ENCODE data around the gene MICALL1. TPM values are rescaled to one million over a fixed set of nuclear protein-coding genes. Genes with fewer than 3 reads are reported as not detected.

The MICALL1 gene
- total and polyA plus RNA-seq, 8 donors = 15.0 to 36.8 (median 24.8) TPM

DNA sequence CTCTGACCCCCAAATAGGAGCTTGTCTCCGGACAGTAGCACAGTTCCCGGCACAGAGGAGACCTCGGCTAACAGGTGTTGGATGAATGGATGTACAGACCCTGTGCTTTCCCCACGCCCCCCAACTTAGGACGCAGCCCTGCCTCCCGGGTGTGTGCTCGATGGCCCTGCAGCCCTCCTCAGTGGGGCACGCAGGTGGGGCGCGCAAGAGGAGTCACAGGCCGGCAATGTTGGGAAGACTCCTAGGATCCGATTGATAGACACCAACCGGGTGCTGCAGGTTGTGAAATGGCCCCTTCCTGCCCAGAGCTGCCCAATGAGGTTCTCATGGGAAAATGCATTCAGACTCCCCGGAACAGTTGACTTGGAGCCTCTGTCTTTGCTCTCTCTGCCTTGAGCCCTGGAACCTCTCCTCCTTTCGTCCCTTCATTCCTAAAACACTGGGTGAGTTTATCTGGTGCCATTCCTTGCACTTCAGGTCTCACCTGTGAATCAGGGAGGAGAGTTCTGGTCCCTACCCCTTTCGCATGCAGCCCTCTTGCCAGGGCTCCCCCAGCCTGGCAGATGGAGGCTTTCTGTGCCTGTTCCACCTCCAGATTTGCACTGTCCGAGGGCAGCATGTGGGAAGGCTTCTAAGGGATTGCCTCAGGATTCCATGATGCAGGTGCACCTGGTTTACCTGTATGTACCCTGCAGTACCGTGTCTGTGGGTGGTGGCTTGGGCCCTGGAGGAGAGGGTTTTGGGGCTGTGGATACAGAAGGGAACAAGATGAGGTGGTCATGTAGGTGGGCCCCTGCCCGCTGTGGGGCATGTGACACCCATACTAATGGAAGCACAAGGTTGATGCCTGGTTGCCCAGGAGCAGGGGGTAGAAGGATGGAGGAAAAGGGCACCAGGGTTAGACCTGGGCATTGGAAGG is 1.2 kb downstream of the MICALL1 start:
- DNase-seq (no peak), ATAC-seq (no peak)
- Histone ChIP-seq H3K27me3 (no peaks in the 10 kb centered on the region), H3K27ac (peak overlapping the region; percentile 77 to 82), H3K4me3 (peak overlapping the region; percentile 59 to 61), H3K36me3 (peaks cover 0 to 4% of the 10 kb centered on the region in 2 donors), H3K4me1 (peaks cover 6 to 52% of the 10 kb centered on the region in 2 donors), H3K9me3 (no peaks in the 10 kb centered on the region)
- TF ChIP-seq, protein P1, sequence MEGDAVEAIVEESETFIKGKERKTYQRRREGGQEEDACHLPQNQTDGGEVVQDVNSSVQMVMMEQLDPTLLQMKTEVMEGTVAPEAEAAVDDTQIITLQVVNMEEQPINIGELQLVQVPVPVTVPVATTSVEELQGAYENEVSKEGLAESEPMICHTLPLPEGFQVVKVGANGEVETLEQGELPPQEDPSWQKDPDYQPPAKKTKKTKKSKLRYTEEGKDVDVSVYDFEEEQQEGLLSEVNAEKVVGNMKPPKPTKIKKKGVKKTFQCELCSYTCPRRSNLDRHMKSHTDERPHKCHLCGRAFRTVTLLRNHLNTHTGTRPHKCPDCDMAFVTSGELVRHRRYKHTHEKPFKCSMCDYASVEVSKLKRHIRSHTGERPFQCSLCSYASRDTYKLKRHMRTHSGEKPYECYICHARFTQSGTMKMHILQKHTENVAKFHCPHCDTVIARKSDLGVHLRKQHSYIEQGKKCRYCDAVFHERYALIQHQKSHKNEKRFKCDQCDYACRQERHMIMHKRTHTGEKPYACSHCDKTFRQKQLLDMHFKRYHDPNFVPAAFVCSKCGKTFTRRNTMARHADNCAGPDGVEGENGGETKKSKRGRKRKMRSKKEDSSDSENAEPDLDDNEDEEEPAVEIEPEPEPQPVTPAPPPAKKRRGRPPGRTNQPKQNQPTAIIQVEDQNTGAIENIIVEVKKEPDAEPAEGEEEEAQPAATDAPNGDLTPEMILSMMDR (IDR thresholded peaks at IDR 0.05) = no peak
- intact Hi-C loops (cut with DNase I) = no loop called here

DNA sequence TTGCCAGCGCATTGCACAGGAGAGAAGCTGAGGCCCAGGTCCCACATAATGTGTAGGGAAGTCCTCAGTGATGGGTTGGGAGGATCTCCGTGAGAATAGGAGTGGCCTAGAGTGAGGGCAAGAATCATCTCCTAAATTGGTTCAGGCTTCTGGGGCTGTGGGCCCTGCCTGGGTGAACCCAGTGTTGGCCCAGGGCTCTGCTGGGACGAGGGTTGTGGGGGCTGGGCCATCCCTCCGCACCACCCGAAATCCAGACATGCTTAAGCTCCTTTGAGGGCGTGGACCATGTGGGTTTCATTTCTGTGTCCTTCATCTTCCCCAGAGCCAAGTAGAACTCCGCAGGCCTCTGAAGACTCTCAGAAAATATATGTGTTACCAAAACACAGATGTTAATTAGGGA is 3.7 kb downstream of the MICALL1 start:
- no peak overlapping the region for H3K4me3 ChIP-seq
- ATAC-seq = no peak
- peaks cover 0 to 26% of the 10 kb centered on the region in 2 donors for H3K36me3 ChIP-seq
- intact Hi-C loops (cut with DNase I) = no loop called here
- H3K27ac ChIP-seq = no peak overlapping the region
- no peaks in the 10 kb centered on the region for H3K9me3 ChIP-seq
- H3K27me3 ChIP-seq = no peaks in the 10 kb centered on the region
- H3K4me1 ChIP-seq = peaks cover 6 to 54% of the 10 kb centered on the region in 2 donors
- TF ChIP-seq, protein P1 (IDR thresholded peaks at IDR 0.05) = no peak
- DNase-seq = no peak

DNA sequence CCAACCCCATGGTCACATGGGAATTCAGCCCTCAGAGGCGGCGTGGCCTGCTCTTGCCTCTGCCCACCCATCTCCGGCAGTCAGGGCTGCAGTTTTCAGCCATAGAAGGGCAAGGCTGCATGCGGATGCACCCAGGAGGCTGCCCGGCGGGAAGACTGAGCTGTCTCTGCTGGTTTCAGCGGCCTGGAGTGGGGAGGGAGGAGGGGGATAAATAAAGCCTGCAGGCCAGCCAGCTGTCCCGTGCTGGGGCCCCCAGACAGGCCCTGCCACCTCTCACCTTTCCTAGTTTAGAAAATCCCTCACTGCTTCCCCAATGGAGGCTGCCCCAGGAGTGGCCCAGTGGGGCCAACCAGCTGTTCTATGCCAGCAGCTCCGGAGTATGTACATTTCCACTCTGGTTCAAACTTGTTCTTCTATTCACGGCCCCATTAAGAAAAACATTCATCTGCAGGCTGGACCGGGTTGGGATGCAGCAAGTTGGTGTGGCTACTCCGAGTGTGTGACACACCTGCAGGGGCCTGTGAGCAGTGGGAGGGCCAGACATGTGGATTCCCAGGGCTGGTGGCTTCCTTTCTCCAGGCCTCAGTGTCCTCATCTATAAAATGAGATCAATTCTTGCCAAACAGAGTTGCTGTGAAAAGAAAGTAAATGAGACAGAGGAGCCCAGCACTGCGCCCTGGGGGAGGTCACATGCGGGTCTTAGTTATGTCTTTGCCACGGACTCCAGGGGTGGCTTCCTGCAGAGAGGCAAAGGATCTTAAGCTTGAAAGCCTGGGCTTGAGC is 5.0 kb downstream of the MICALL1 start:
- Histone ChIP-seq H3K36me3 (peaks cover 0 to 39% of the 10 kb centered on the region in 2 donors), H3K4me1 (peaks cover 6 to 42% of the 10 kb centered on the region in 2 donors), H3K27me3 (no peaks in the 10 kb centered on the region), H3K9me3 (no peaks in the 10 kb centered on the region), H3K4me3 (no peak overlapping the region), H3K27ac (no peak overlapping the region)
- TF ChIP-seq, protein P1 (IDR thresholded peaks at IDR 0.05) = no peak
- DNase-seq (no peak), ATAC-seq (no peak)
- intact Hi-C loops (cut with DNase I) = no loop called here

DNA sequence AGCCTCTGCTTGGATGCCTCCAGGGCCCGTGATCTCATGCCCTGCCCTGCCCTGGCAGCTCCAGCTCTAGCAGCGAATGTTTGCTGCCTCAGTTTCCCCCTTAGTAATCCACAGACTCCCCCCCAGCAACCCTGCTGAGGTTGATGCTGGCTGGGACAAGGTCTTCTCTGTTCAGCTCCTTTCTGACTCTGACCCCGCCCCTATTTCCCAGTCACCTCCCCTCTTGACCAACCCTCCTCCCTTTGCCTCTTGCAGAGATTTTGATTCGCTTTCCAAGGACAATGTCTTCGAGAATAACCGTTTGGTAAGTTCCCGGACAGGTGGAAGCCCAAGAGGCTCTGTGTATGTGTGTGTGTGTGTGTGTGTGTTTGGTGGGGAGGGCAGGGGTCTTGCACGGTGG is 5.6 kb downstream of the MICALL1 start:
- DNase-seq (no peak), ATAC-seq (no peak)
- TF ChIP-seq, protein P1 (IDR thresholded peaks at IDR 0.05) = no peak
- Histone ChIP-seq H3K36me3 (peaks cover 0 to 46% of the 10 kb centered on the region in 2 donors), H3K27ac (no peak overlapping the region), H3K4me1 (peaks cover 6 to 41% of the 10 kb centered on the region in 2 donors), H3K4me3 (no peak overlapping the region), H3K27me3 (no peaks in the 10 kb centered on the region), H3K9me3 (no peaks in the 10 kb centered on the region)
- intact Hi-C loops (cut with DNase I) = no loop called here

DNA sequence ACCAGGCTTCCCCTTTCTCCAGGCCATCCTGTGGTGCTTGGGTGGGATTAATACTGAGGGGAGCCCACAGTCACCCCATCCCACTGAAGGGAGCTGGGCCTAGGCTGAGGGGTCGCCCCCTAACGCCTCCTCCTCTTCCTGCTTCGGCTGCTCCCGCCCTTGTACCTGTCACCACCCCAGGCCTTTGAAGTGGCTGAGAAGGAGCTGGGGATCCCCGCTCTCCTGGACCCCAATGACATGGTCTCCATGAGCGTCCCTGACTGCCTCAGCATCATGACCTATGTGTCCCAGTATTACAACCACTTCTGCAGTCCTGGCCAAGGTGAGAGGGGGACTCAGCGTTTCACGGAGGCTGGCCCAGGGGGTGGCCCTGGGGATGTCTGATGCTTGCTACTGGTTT is 6.1 kb downstream of the MICALL1 start:
- Histone ChIP-seq H3K4me3 (no peak overlapping the region), H3K27ac (no peak overlapping the region), H3K27me3 (no peaks in the 10 kb centered on the region), H3K4me1 (peaks cover 2 to 36% of the 10 kb centered on the region in 2 donors), H3K36me3 (peaks cover 0 to 50% of the 10 kb centered on the region in 2 donors), H3K9me3 (no peaks in the 10 kb centered on the region)
- intact Hi-C loops (cut with DNase I) = no loop called here
- ATAC-seq (no peak), DNase-seq (no peak)
- TF ChIP-seq, protein P1 (IDR thresholded peaks at IDR 0.05) = no peak
